Uterus (tissue), 2 donors: ENCODE measurements around the gene ZNF101.
"Not testable (repeated sequence)": the region's sequence is repeated elsewhere in the genome, so short reads cannot be mapped to it uniquely, and the experiment has no call there.

Experiments used
- POLR2A ChIP-seq, 2 donors: fragments of 450-650 bp; IDR thresholded peaks; one replicate each; pipeline ENCODE4 v1.6.1; 2016; ENCODE audit warnings: antibody characterized with exemption in 2 of 2, mild to moderate bottlenecking in 1 of 2, moderate library complexity in 1 of 2
- TF ChIP-seq, protein P1 (sequence below), 4 experiments: fragments of 200-600 bp in 2 of 4; fragments of 450-650 bp in 2 of 4; sonication (generic) in 2 of 4; IDR thresholded peaks; one replicate each; pipeline ENCODE4 v1.5.1; 2016 to 2019; ENCODE audit warnings: antibody characterized with exemption in 4 of 4, mild to moderate bottlenecking in 2 of 4, moderate library complexity in 1 of 4

DNA sequence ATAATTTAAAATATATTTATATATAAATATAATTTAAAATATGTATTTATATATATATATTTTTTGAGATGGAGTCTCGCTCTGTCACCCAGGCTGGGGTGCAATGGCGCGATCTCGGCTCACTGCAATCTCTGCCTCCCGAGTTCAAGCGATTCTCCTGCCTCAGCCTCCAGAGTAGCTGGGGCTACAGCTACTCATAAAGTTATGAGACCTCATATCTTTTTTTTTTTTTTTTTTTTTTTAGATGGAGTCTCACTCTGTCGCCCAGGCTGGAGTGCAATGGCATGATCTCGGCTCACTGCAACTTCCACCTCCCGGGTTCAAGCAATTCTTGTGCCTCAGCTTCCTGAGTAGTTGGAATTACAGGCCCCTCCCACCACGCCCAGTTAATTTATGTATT is 20.4 kb downstream of the ZNF101 start:
- TF ChIP-seq POLR2A (IDR thresholded peaks at IDR 0.05): not testable (repeated sequence)
- TF ChIP-seq, protein P1, sequence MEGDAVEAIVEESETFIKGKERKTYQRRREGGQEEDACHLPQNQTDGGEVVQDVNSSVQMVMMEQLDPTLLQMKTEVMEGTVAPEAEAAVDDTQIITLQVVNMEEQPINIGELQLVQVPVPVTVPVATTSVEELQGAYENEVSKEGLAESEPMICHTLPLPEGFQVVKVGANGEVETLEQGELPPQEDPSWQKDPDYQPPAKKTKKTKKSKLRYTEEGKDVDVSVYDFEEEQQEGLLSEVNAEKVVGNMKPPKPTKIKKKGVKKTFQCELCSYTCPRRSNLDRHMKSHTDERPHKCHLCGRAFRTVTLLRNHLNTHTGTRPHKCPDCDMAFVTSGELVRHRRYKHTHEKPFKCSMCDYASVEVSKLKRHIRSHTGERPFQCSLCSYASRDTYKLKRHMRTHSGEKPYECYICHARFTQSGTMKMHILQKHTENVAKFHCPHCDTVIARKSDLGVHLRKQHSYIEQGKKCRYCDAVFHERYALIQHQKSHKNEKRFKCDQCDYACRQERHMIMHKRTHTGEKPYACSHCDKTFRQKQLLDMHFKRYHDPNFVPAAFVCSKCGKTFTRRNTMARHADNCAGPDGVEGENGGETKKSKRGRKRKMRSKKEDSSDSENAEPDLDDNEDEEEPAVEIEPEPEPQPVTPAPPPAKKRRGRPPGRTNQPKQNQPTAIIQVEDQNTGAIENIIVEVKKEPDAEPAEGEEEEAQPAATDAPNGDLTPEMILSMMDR (IDR thresholded peaks at IDR 0.05): not testable (repeated sequence)
